SK-N-SH (cell line): Measurements from ENCODE around the gene BCAS3. TPM values are rescaled to one million over a fixed set of nuclear protein-coding genes. Genes with fewer than 3 reads are reported as not detected.

Experiments used
- CTCF ChIA-PET: fragments of 300-600, 350-600 bp; formaldehyde crosslinking; extraction: SDS; loops from one replicate; lab custom pipeline; 2021; lab: Yijun Ruan, JAX
- POLR2A ChIA-PET: fragments of 350-600 bp; sonication (Branson Sonifier 250); formaldehyde crosslinking; extraction: SDS; loops from one replicate; lab custom pipeline; 2020; ENCODE audit warnings: antibody characterized with exemption, inconsistent platforms; lab: Yijun Ruan, JAX
- DNase-seq: peaks from one replicate; pipeline ENCODE4 v3.0.0; 2012
- H2AFZ ChIP-seq: fragments of 200-600 bp; sonication (generic); 2 replicates; pipeline ENCODE4 v1.8.1; 2016; ENCODE audit warnings: antibody characterized with exemption, mild to moderate bottlenecking, low read depth
- H3F3A ChIP-seq: fragments of 200-600 bp; sonication (generic); replicated peaks from 2 replicates; pipeline ENCODE3; 2016; ENCODE audit warnings: antibody characterized with exemption, mild to moderate bottlenecking; ENCODE audit not compliant: insufficient read depth
- H3K27ac ChIP-seq, 2 experiments: fragments of 200-500 bp in 1 of 2; fragments of 200-600 bp in 1 of 2; sonication (Bioruptor generic) in 1 of 2; sonication (generic), shearing (Covaris generic) in 1 of 2; 2 replicates each; pipeline versions ENCODE4 v1.5.1 to v1.6.1; 2014 to 2016; ENCODE audit warnings: low read depth in 2 of 2, inconsistent platforms in 1 of 2, low read length in 1 of 2, mild to moderate bottlenecking in 1 of 2, mixed read lengths in 1 of 2
- H3K27me3 ChIP-seq: fragments of 200-600 bp; sonication (generic), shearing (Covaris generic); 2 replicates; pipeline ENCODE4 v1.6.1; 2016; ENCODE audit warnings: mixed run types; ENCODE audit not compliant: insufficient read depth
- H3K36me3 ChIP-seq, 2 experiments: fragments of 200-500 bp in 1 of 2; fragments of 200-600 bp in 1 of 2; sonication (Bioruptor generic) in 1 of 2; sonication (generic) in 1 of 2; replicated peaks in 1 of 2; 2 replicates each; pipeline versions ENCODE3 to v1.5.1; 2014 to 2016; ENCODE audit warnings: low read length in 1 of 2, mild to moderate bottlenecking in 1 of 2; ENCODE audit not compliant: insufficient read depth in 2 of 2, control insufficient read depth in 1 of 2
- H3K4me1 ChIP-seq, 2 experiments: fragments of 200-500 bp in 1 of 2; fragments of 200-600 bp in 1 of 2; sonication (Bioruptor generic) in 1 of 2; sonication (generic), shearing (Covaris generic) in 1 of 2; 2 replicates each; pipeline versions ENCODE4 v1.5.1 to v1.6.1; 2014 to 2016; ENCODE audit warnings: low read depth in 1 of 2, low read length in 1 of 2, mixed run types in 1 of 2; ENCODE audit not compliant: insufficient read depth in 2 of 2, control insufficient read depth in 1 of 2
- H3K4me2 ChIP-seq: fragments of 200-600 bp; sonication (generic), shearing (Covaris generic); 2 replicates; pipeline ENCODE4 v1.6.1; 2017; ENCODE audit warnings: mixed run types
- H3K4me3 ChIP-seq, 2 experiments: fragments of 200-500 bp in 1 of 2; fragments of 200-600 bp in 1 of 2; sonication (Bioruptor generic) in 1 of 2; sonication (generic), shearing (Covaris generic) in 1 of 2; 2 replicates each; pipeline versions ENCODE4 v1.5.1 to v1.8.1; 2014 to 2016; ENCODE audit warnings: low read depth in 2 of 2, inconsistent platforms in 1 of 2, low read length in 1 of 2, mild to moderate bottlenecking in 1 of 2, mixed read lengths in 1 of 2, moderate library complexity in 1 of 2
- H3K79me2 ChIP-seq: fragments of 200-600 bp; sonication (generic); 2 replicates; pipeline ENCODE4 v1.8.1; 2017; ENCODE audit warnings: mild to moderate bottlenecking; ENCODE audit not compliant: insufficient read depth
- H3K9ac ChIP-seq: fragments of 200-600 bp; sonication (generic); 2 replicates; pipeline ENCODE4 v1.6.1; 2017; ENCODE audit warnings: mixed run types
- H3K9me2 ChIP-seq: fragments of 200-600 bp; sonication (generic); 2 replicates; pipeline ENCODE4 v1.6.1; 2017; ENCODE audit warnings: mixed run types
- H3K9me3 ChIP-seq: fragments of 200-600 bp; sonication (generic); 2 replicates; pipeline ENCODE4 v1.6.1; 2017; ENCODE audit warnings: mixed run types, mild to moderate bottlenecking, moderate library complexity
- H4K20me1 ChIP-seq: fragments of 200-600 bp; sonication (generic); 2 replicates; pipeline ENCODE4 v1.6.1; 2017; ENCODE audit warnings: mild to moderate bottlenecking, mixed run types; ENCODE audit not compliant: insufficient read depth
- ELF1 ChIP-seq: IDR thresholded peaks from 2 replicates; pipeline ENCODE4 v1.4.0; 2012
- EP300 ChIP-seq, 2 experiments: IDR thresholded peaks; 2 replicates each; pipeline versions ENCODE4 v1.4.0 to v1.6.1; 2012; ENCODE audit warnings: borderline replicate concordance in 1 of 2, low read depth in 1 of 2, low read length in 1 of 2
- FOSL2 ChIP-seq: IDR thresholded peaks from 2 replicates; pipeline ENCODE4 v1.4.0; 2012; ENCODE audit warnings: low read depth, mild to moderate bottlenecking, moderate library complexity, borderline replicate concordance
- FOXJ3 ChIP-seq: sonication (generic); formaldehyde crosslinking; IDR thresholded peaks from 2 replicates; pipeline ENCODE4 v1.5.1; 2020; ENCODE audit warnings: mild to moderate bottlenecking, missing genetic modification reagents
- FOXM1 ChIP-seq: IDR thresholded peaks from 2 replicates; pipeline ENCODE4 v1.4.0; 2012; ENCODE audit warnings: low read depth, mild to moderate bottlenecking
- GATA2 ChIP-seq: sonication (generic); formaldehyde crosslinking; IDR thresholded peaks from 2 replicates; pipeline ENCODE4 v1.5.0; 2020; ENCODE audit warnings: mild to moderate bottlenecking, missing genetic modification reagents
- JUND ChIP-seq: IDR thresholded peaks from 2 replicates; pipeline ENCODE4 v1.4.0; 2012
- MEF2A ChIP-seq: IDR thresholded peaks from 2 replicates; pipeline ENCODE4 v1.4.0; 2012; ENCODE audit warnings: low read depth, borderline replicate concordance
- POLR2AphosphoS5 ChIP-seq: IDR thresholded peaks from 2 replicates; pipeline ENCODE4 v1.6.1; 2012; ENCODE audit warnings: low read depth, low read length
- RCOR1 ChIP-seq: fragments of 150-350 bp; IDR thresholded peaks from 2 replicates; pipeline ENCODE4 v1.6.1; 2017; ENCODE audit warnings: antibody characterized with exemption, low read length
- RFX5 ChIP-seq: IDR thresholded peaks from 2 replicates; pipeline ENCODE4 v1.6.1; 2012; ENCODE audit warnings: mild to moderate bottlenecking, improper control_type of control experiment, low read length
- RXRA ChIP-seq: IDR thresholded peaks from 2 replicates; pipeline ENCODE4 v1.4.0; 2012; ENCODE audit warnings: low read depth, mild to moderate bottlenecking, borderline replicate concordance
- SIN3A ChIP-seq: IDR thresholded peaks from 2 replicates; pipeline ENCODE4 v1.6.1; 2012; ENCODE audit warnings: low read depth, mild to moderate bottlenecking, low read length, moderate library complexity, borderline replicate concordance
- SMC3 ChIP-seq: IDR thresholded peaks from 2 replicates; pipeline ENCODE4 v1.6.1; 2012; ENCODE audit warnings: low read depth, low read length, improper control_type of control experiment
- TCF12 ChIP-seq: IDR thresholded peaks from 2 replicates; pipeline ENCODE4 v1.4.0; 2012
- YY1 ChIP-seq: IDR thresholded peaks from 2 replicates; pipeline ENCODE4 v1.4.0; 2012; ENCODE audit warnings: low read depth, mild to moderate bottlenecking
- WGBS: methylation state at CpG from one replicate; pipeline ENCODE4 v1.1.6; 2017; ENCODE audit warnings: low lambda C conversion rate; 5-methylcytosine and 5-hydroxymethylcytosine counted together
- polyA plus RNA-seq, 3 experiments: library from polyadenylated mRNA; depleted of rRNA; stranded (reverse); fragments of >200 nt; gene quantifications; 2 replicates each; pipeline ENCODE4 v1.2.3, GENCODE V29; 2012
- TF ChIP-seq, protein P1 (sequence below): IDR thresholded peaks from 2 replicates; pipeline ENCODE4; 2012
- TF ChIP-seq, protein P2 (sequence below): fragments of 150-350 bp; IDR thresholded peaks from 2 replicates; pipeline ENCODE4 v1.6.1; 2016; ENCODE audit warnings: mild to moderate bottlenecking, low read depth, low read length
- TF ChIP-seq, protein P3 (sequence below): fragments of 200-600 bp; sonication (generic); IDR thresholded peaks from 2 replicates; pipeline ENCODE4 v1.6.1; 2017; ENCODE audit warnings: antibody characterized with exemption, mild to moderate bottlenecking, moderate library complexity
- TF ChIP-seq, protein P4 (sequence below): IDR thresholded peaks from 2 replicates; pipeline ENCODE4 v1.6.1; 2012; ENCODE audit warnings: mild to moderate bottlenecking, low read depth, low read length, moderate library complexity
- TF ChIP-seq, protein P5 (sequence below): IDR thresholded peaks from 2 replicates; pipeline ENCODE4 v1.4.0; 2012; ENCODE audit warnings: low read depth

Gene BCAS3
- polyA plus RNA-seq, 1 of the 3 experiments (the other 2 are of a cell fraction) = 5.9 TPM

DNA sequence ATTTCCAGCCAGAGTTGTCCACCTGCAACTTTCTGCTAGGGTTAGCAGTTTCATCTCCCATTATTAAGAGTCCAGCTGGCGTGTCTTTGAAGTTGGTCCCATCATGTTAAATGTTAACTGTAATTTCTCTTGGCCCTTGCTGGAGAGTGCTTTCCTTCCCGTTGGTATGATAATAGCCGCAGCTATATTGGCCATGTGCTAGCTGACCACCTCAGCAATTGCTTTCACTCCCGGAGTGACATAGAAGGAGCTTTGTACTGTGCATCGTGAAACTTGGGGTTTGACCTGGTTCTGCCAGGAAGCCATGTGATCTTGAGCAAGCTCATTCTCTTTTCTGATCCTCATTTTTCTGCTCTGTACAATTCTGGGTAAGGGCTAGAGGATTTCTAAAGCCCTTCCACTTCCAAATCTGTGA lies 641.0 kb downstream of the BCAS3 start:
- H2AFZ ChIP-seq = no peak overlapping the region
- peaks cover 17% of the 10 kb centered on the region for H3F3A ChIP-seq
- TF ChIP-seq FOXM1 = no peak
- no peak for TF ChIP-seq TCF12
- TF ChIP-seq POLR2AphosphoS5 = no peak
- TF ChIP-seq MEF2A = no peak
- no peak for TF ChIP-seq RFX5
- no peak for TF ChIP-seq FOSL2
- TF ChIP-seq, protein P1, sequence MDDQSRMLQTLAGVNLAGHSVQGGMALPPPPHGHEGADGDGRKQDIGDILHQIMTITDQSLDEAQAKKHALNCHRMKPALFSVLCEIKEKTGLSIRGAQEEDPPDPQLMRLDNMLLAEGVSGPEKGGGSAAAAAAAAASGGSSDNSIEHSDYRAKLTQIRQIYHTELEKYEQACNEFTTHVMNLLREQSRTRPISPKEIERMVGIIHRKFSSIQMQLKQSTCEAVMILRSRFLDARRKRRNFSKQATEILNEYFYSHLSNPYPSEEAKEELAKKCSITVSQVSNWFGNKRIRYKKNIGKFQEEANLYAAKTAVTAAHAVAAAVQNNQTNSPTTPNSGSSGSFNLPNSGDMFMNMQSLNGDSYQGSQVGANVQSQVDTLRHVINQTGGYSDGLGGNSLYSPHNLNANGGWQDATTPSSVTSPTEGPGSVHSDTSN = no peak
- TF ChIP-seq RXRA = no peak
- TF ChIP-seq JUND = no peak
- no peak for TF ChIP-seq ELF1
- TF ChIP-seq SMC3 = no peak
- TF ChIP-seq, protein P2, sequence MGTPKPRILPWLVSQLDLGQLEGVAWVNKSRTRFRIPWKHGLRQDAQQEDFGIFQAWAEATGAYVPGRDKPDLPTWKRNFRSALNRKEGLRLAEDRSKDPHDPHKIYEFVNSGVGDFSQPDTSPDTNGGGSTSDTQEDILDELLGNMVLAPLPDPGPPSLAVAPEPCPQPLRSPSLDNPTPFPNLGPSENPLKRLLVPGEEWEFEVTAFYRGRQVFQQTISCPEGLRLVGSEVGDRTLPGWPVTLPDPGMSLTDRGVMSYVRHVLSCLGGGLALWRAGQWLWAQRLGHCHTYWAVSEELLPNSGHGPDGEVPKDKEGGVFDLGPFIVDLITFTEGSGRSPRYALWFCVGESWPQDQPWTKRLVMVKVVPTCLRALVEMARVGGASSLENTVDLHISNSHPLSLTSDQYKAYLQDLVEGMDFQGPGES = no peak
- TF ChIP-seq FOXJ3 (CRISPR knock-in tag) = no peak
- H3K79me2 ChIP-seq = no peaks in the 10 kb centered on the region
- H3K27ac ChIP-seq = no peak overlapping the region
- CTCF ChIA-PET = interaction anchor here (0.6 to 1.4 kb wide), 6 partner anchors 12 to 409 kb away, joined by 3 to 4 read pairs (median 3); no protein-coding TSS in a partner anchor
- H3K9me3 ChIP-seq = no peaks in the 10 kb centered on the region
- no peak overlapping the region for H3K4me2 ChIP-seq
- H3K9me2 ChIP-seq = no peaks in the 10 kb centered on the region
- H3K4me3 ChIP-seq = no peak overlapping the region
- H3K4me1 ChIP-seq = peaks cover 15 to 39% of the 10 kb centered on the region in 2 experiments
- no peak overlapping the region for H3K9ac ChIP-seq
- no peaks in the 10 kb centered on the region for H4K20me1 ChIP-seq
- H3K36me3 ChIP-seq = no peaks in the 10 kb centered on the region
- DNase-seq = no peak
- POLR2A ChIA-PET = no interaction called here
- no peaks in the 10 kb centered on the region for H3K27me3 ChIP-seq
- WGBS = 96% methylated on average over 5 of the region's 5 CpGs

DNA sequence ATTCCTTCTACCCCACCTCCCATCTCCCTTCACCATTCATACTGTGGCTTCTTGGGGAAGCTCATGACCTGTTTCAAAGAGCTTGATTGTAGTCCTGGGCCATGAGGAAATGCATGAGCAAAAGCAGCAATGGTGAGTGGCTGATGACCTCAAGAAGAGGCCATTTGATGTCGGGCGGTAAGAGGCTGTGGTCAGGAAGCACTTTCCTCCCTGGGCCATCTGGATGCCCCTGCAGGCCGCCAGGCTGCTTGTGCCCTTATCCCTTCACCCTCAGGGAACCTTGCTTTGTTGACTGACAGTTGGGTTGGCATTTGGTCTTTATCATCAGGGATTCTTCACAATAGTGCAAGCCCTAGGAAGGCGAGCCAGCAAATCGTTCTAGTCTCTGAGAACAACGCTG lies 643.7 kb downstream of the BCAS3 start:
- no peaks in the 10 kb centered on the region for H3K36me3 ChIP-seq
- WGBS = 96% methylated on average over 6 of the region's 6 CpGs
- H3K4me2 ChIP-seq = no peak overlapping the region
- peaks cover 36% of the 10 kb centered on the region for H3F3A ChIP-seq
- H2AFZ ChIP-seq = no peak overlapping the region
- no peak overlapping the region for H3K27ac ChIP-seq
- H3K4me3 ChIP-seq = no peak overlapping the region
- no peaks in the 10 kb centered on the region for H3K9me2 ChIP-seq
- H3K9me3 ChIP-seq = no peaks in the 10 kb centered on the region
- ChIA-PET CTCF (interaction anchor here (0.6 to 1.6 kb wide), 5 partner anchors 11 to 123 kb away, joined by 3 to 5 read pairs (median 3); no protein-coding TSS in a partner anchor), POLR2A (no interaction called here)
- H4K20me1 ChIP-seq = no peaks in the 10 kb centered on the region
- H3K27me3 ChIP-seq = no peaks in the 10 kb centered on the region
- no peak for DNase-seq
- H3K79me2 ChIP-seq = no peaks in the 10 kb centered on the region
- H3K9ac ChIP-seq = no peak overlapping the region
- peaks cover 32 to 33% of the 10 kb centered on the region in 2 experiments for H3K4me1 ChIP-seq
- no peak for TF ChIP-seq RCOR1
- no peak for TF ChIP-seq GATA2 (CRISPR knock-in tag)
- TF ChIP-seq, protein P3, sequence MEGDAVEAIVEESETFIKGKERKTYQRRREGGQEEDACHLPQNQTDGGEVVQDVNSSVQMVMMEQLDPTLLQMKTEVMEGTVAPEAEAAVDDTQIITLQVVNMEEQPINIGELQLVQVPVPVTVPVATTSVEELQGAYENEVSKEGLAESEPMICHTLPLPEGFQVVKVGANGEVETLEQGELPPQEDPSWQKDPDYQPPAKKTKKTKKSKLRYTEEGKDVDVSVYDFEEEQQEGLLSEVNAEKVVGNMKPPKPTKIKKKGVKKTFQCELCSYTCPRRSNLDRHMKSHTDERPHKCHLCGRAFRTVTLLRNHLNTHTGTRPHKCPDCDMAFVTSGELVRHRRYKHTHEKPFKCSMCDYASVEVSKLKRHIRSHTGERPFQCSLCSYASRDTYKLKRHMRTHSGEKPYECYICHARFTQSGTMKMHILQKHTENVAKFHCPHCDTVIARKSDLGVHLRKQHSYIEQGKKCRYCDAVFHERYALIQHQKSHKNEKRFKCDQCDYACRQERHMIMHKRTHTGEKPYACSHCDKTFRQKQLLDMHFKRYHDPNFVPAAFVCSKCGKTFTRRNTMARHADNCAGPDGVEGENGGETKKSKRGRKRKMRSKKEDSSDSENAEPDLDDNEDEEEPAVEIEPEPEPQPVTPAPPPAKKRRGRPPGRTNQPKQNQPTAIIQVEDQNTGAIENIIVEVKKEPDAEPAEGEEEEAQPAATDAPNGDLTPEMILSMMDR = no peak
- TF ChIP-seq EP300 (IDR thresholded peaks at IDR 0.05; ENCODE audit: borderline replicate concordance in 1 of 2, low read depth in 1 of 2, low read length in 1 of 2) = no peak
- TF ChIP-seq MEF2A = no peak
- TF ChIP-seq RXRA = no peak
- no peak for TF ChIP-seq POLR2AphosphoS5
- no peak for TF ChIP-seq FOSL2
- no peak for TF ChIP-seq RFX5
- no peak for TF ChIP-seq FOXJ3 (CRISPR knock-in tag)
- no peak for TF ChIP-seq SMC3
- TF ChIP-seq, protein P4, sequence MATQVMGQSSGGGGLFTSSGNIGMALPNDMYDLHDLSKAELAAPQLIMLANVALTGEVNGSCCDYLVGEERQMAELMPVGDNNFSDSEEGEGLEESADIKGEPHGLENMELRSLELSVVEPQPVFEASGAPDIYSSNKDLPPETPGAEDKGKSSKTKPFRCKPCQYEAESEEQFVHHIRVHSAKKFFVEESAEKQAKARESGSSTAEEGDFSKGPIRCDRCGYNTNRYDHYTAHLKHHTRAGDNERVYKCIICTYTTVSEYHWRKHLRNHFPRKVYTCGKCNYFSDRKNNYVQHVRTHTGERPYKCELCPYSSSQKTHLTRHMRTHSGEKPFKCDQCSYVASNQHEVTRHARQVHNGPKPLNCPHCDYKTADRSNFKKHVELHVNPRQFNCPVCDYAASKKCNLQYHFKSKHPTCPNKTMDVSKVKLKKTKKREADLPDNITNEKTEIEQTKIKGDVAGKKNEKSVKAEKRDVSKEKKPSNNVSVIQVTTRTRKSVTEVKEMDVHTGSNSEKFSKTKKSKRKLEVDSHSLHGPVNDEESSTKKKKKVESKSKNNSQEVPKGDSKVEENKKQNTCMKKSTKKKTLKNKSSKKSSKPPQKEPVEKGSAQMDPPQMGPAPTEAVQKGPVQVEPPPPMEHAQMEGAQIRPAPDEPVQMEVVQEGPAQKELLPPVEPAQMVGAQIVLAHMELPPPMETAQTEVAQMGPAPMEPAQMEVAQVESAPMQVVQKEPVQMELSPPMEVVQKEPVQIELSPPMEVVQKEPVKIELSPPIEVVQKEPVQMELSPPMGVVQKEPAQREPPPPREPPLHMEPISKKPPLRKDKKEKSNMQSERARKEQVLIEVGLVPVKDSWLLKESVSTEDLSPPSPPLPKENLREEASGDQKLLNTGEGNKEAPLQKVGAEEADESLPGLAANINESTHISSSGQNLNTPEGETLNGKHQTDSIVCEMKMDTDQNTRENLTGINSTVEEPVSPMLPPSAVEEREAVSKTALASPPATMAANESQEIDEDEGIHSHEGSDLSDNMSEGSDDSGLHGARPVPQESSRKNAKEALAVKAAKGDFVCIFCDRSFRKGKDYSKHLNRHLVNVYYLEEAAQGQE = no peak
- TF ChIP-seq SIN3A = no peak
- TF ChIP-seq, protein P5, sequence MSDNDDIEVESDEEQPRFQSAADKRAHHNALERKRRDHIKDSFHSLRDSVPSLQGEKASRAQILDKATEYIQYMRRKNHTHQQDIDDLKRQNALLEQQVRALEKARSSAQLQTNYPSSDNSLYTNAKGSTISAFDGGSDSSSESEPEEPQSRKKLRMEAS = no peak
- TF ChIP-seq YY1 = no peak
